Activated CD8-positive, alpha-beta memory T cell treated with anti-CD3 and anti-CD28 coated beads for 1 hour (primary cell): ENCODE measurements around the gene AGAP1.

Source experiments
- DNase-seq, 2 donors: peaks; one replicate each; pipeline ENCODE4 v3.0.0-alpha.2; 2020; ENCODE audit warnings: low read depth in 1 of 2; ENCODE audit errors: extremely low read depth in 1 of 2

Gene AGAP1

GRCh38 chr2:235832941-235833340, 339.1 kb downstream of the AGAP1 start:
- DNase-seq = no peak

GRCh38 chr2:235833971-235834620, 340.3 kb downstream of the AGAP1 start:
- no peak for DNase-seq

GRCh38 chr2:235834781-235835180, 340.9 kb downstream of the AGAP1 start:
- DNase-seq = no peak

GRCh38 chr2:235835810-235836209, 342.0 kb downstream of the AGAP1 start:
- DNase-seq = no peak

GRCh38 chr2:235836491-235836911, 342.7 kb downstream of the AGAP1 start:
- DNase-seq = no peak

- DNase-seq = no peak
Measured at GRCh38 chr2:235839226-235839625, 345.4 kb downstream of the AGAP1 start.

- DNase-seq = no peak
Measured at GRCh38 chr2:235839974-235840373, 346.1 kb downstream of the AGAP1 start.

GRCh38 chr2:235841863-235842262, 348.0 kb downstream of the AGAP1 start:
- no peak for DNase-seq

GRCh38 chr2:235842941-235843340, 349.1 kb downstream of the AGAP1 start:
- DNase-seq = no peak

GRCh38 chr2:235843591-235844395, 349.9 kb downstream of the AGAP1 start:
- no peak for DNase-seq

- no peak for DNase-seq
Measured at GRCh38 chr2:235844561-235844960, 350.7 kb downstream of the AGAP1 start.

- DNase-seq = no peak
Measured at GRCh38 chr2:235845245-235845644, 351.4 kb downstream of the AGAP1 start.

- DNase-seq = no peak
Measured at GRCh38 chr2:235847576-235847975, 353.7 kb downstream of the AGAP1 start.

GRCh38 chr2:235848055-235848454, 354.2 kb downstream of the AGAP1 start:
- DNase-seq = no peak

- DNase-seq = no peak
Measured at GRCh38 chr2:235848946-235849345, 355.1 kb downstream of the AGAP1 start.

- no peak for DNase-seq
Measured at GRCh38 chr2:235849489-235849888, 355.6 kb downstream of the AGAP1 start.

- DNase-seq = no peak
Measured at GRCh38 chr2:235850289-235850688, 356.4 kb downstream of the AGAP1 start.

- DNase-seq = no peak
Measured at GRCh38 chr2:235850771-235851551, 357.1 kb downstream of the AGAP1 start.

- DNase-seq = no peak
Measured at GRCh38 chr2:235851828-235852525, 358.1 kb downstream of the AGAP1 start.

GRCh38 chr2:235852526-235852920, 358.7 kb downstream of the AGAP1 start:
- no peak for DNase-seq

- no peak for DNase-seq
Measured at GRCh38 chr2:235854276-235854675, 360.4 kb downstream of the AGAP1 start.
